Spleen (tissue), 7 donors: ENCODE results near the gene FAAP20.

Source experiments
- CTCF ChIP-seq, 11 experiments: fragments of 200-600 bp in 7 of 11; fragments of 450-650 bp in 4 of 11; sonication (generic) in 4 of 11; IDR thresholded peaks in 8 of 11; conservative IDR thresholded peaks in 3 of 11; 1 replicate in 7 of 11; 2 replicates in 4 of 11; pipeline versions ENCODE4 v1.4.0 to v1.8.0; 2016 to 2021; ENCODE audit warnings: antibody characterized with exemption in 11 of 11, inconsistent platforms in 4 of 11, mild to moderate bottlenecking in 1 of 11
- POLR2A ChIP-seq, 3 donors: fragments of 450-650 bp; IDR thresholded peaks; one replicate each; pipeline ENCODE4 v1.5.1; 2017; ENCODE audit warnings: antibody characterized with exemption in 3 of 3, mild to moderate bottlenecking in 1 of 3
- donor health status: DM: no; HTN: no; CAD: no; lungs with moderate emphysema.
- donor health status: DM: no; HTN: no; CAD: no.
- donor health status: DM: no; HTN: no; CAD: no.

DNA sequence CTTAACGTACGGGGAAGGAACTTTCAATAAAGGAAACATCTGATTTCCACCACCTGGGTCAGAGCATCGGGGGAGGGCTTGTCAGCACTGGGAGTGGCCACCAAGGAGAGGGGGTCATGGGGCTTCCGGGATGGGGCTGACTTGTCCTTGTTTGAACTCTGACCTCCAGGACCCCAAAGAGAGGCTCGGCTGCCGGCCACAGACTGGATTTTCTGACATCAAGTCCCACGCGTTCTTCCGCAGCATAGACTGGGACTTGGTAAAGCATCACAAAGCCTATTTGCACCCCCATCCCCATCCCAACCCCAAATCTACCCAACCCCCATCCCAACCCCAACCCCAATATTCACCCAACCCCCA lies 19.5 kb downstream of the FAAP20 start:
- TF ChIP-seq POLR2A (IDR thresholded peaks at IDR 0.05), result no peak
- no peak for TF ChIP-seq CTCF (IDR thresholded peaks at IDR 0.05 in 8 of 11, conservative IDR thresholded peaks at IDR 0.05 in 3 of 11)
